Colonic mucosa (tissue), 4 donors: Measurements from ENCODE around the gene TLE4. TPM values are rescaled to one million over a fixed set of nuclear protein-coding genes. Genes with fewer than 3 reads are reported as not detected.
A peak's percentile ranks its signal among the peaks of the same experiment; 100 is the strongest.

ENCODE experiments used
- DNase-seq: peaks from one replicate; pipeline ENCODE4 v3.0.0-alpha.2; 2020
- H3K27ac ChIP-seq: fragments of 200-600 bp; one replicate; pipeline ENCODE4 v1.8.0; 2021
- H3K27me3 ChIP-seq: fragments of 200-600 bp; one replicate; pipeline ENCODE4 v1.8.0; 2021
- H3K36me3 ChIP-seq: fragments of 200-600 bp; one replicate; pipeline ENCODE4 v1.8.0; 2021
- H3K4me1 ChIP-seq: fragments of 200-600 bp; one replicate; pipeline ENCODE4 v1.8.0; 2021; ENCODE audit warnings: mild to moderate bottlenecking
- H3K4me3 ChIP-seq: fragments of 200-600 bp; one replicate; pipeline ENCODE4 v1.8.0; 2021
- H3K9ac ChIP-seq, 2 donors: one replicate each; pipeline ENCODE4 v1.7.0; 2013; ENCODE audit warnings: control low read depth in 2 of 2, low read depth in 2 of 2, low read length in 2 of 2
- H3K9me3 ChIP-seq: fragments of 200-600 bp; one replicate; pipeline ENCODE4 v1.8.0; 2021
- CTCF ChIP-seq: fragments of 200-600 bp; IDR thresholded peaks from one replicate; pipeline ENCODE4 v1.8.0; 2022; ENCODE audit warnings: antibody characterized with exemption, mild to moderate bottlenecking
- intact Hi-C: fragments of 100-400 bp; cut with DNase I; formaldehyde crosslinking; loops from one replicate; pipeline ENCODE4 v1.14.1; 2022
- total RNA-seq, 2 donors: library from RNA; stranded (reverse); fragmentation: NEBNext Ultra II Directional in 1 of 2; extraction: Animal tissue kit (Norgen Biotek cat#: 25700) in 1 of 2; gene quantifications; one replicate each; pipeline ENCODE4 v1.2.1, GENCODE V29; 2021
- donor health status: healthy.
- donor health status: DM: no; HTN: no; CAD: no.
- donor health status: DM: no; HTN: no; CAD: no.

The TLE4 gene
- total RNA-seq, 2 donors from 2014 or later, result 8.0 to 17.6 TPM

- intact Hi-C loops, result no loop called here
- H3K27me3 ChIP-seq, result no peaks in the 10 kb centered on the region
- H3K9ac ChIP-seq, result no peak overlapping the region
- no peak overlapping the region for H3K4me3 ChIP-seq
- no peak overlapping the region for H3K27ac ChIP-seq
- TF ChIP-seq CTCF, result no peak
- no peaks in the 10 kb centered on the region for H3K36me3 ChIP-seq
- H3K4me1 ChIP-seq, result peaks cover 3% of the 10 kb centered on the region
- H3K9me3 ChIP-seq, result no peaks in the 10 kb centered on the region
- no peak for DNase-seq
Measured at GRCh38 chr9:79581794-79582193, 10.0 kb downstream of the TLE4 start.

GRCh38 chr9:79583952-79584654 lies 12.3 kb downstream of the TLE4 start:
- Histone ChIP-seq H3K27ac (no peak overlapping the region), H3K4me3 (no peak overlapping the region), H3K9ac (no peak overlapping the region), H3K27me3 (no peaks in the 10 kb centered on the region), H3K36me3 (no peaks in the 10 kb centered on the region), H3K4me1 (peaks cover 3% of the 10 kb centered on the region), H3K9me3 (no peaks in the 10 kb centered on the region)
- DNase-seq, result peak; percentile 21
- TF ChIP-seq CTCF, result no peak
- intact Hi-C loops, result no loop called here

GRCh38 chr9:79584655-79584982 lies 12.9 kb downstream of the TLE4 start:
- Histone ChIP-seq H3K27ac (no peak overlapping the region), H3K9me3 (no peaks in the 10 kb centered on the region), H3K4me1 (peaks cover 3% of the 10 kb centered on the region), H3K36me3 (no peaks in the 10 kb centered on the region), H3K27me3 (no peaks in the 10 kb centered on the region), H3K9ac (no peak overlapping the region), H3K4me3 (no peak overlapping the region)
- TF ChIP-seq CTCF, result no peak
- intact Hi-C loops, result no loop called here
- no peak for DNase-seq

GRCh38 chr9:79588488-79589223 lies 16.9 kb downstream of the TLE4 start:
- intact Hi-C loops, result no loop called here
- H3K4me1 ChIP-seq, result no peaks in the 10 kb centered on the region

GRCh38 chr9:79591458-79591857 lies 19.7 kb downstream of the TLE4 start:
- Histone ChIP-seq H3K9me3 (no peaks in the 10 kb centered on the region), H3K4me1 (no peaks in the 10 kb centered on the region), H3K27me3 (no peaks in the 10 kb centered on the region), H3K4me3 (no peak overlapping the region), H3K36me3 (no peaks in the 10 kb centered on the region), H3K9ac (no peak overlapping the region), H3K27ac (no peak overlapping the region)
- no peak for DNase-seq
- intact Hi-C loops, result no loop called here
- no peak for TF ChIP-seq CTCF

More at GRCh38 chr9:79588488-79589223, 16.9 kb downstream of the TLE4 start:
- Histone ChIP-seq H3K9ac (no peak overlapping the region), H3K36me3 (no peaks in the 10 kb centered on the region), H3K27me3 (no peaks in the 10 kb centered on the region), H3K4me3 (no peak overlapping the region), H3K27ac (no peak overlapping the region), H3K9me3 (no peaks in the 10 kb centered on the region)
- no peak for DNase-seq
- TF ChIP-seq CTCF, result no peak
